Epidermal melanocyte (primary cell): ENCODE measurements around the gene MTCH2.
A peak's percentile ranks its signal among the peaks of the same experiment; 100 is the strongest.

Experiments used
- DNase-seq: peaks from one replicate; pipeline ENCODE4 v3.0.0; 2011; ENCODE audit warnings: low spot score; ENCODE audit not compliant: insufficient read length

MTCH2 gene

DNA sequence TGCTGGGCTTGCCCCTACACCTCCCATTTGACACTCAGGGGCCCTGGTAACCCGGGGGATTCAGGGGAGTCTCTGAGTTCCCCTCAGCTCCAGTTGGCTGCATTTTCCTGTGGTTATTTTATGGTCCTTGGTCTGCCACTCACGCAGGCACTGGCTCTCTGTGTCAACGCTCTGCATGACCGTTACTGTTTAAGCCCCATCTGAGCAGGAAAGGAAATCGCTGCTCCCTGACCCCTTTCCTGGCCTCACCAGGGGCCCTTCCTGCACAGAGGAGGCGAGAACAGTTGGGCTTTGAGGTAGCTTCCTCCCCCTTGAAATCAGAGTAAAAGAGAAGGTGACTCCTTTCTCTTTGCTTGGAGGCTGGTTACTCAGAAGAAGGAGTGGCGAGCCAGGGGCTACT is 50.6 kb downstream of the MTCH2 start:
- no peak for DNase-seq

DNA sequence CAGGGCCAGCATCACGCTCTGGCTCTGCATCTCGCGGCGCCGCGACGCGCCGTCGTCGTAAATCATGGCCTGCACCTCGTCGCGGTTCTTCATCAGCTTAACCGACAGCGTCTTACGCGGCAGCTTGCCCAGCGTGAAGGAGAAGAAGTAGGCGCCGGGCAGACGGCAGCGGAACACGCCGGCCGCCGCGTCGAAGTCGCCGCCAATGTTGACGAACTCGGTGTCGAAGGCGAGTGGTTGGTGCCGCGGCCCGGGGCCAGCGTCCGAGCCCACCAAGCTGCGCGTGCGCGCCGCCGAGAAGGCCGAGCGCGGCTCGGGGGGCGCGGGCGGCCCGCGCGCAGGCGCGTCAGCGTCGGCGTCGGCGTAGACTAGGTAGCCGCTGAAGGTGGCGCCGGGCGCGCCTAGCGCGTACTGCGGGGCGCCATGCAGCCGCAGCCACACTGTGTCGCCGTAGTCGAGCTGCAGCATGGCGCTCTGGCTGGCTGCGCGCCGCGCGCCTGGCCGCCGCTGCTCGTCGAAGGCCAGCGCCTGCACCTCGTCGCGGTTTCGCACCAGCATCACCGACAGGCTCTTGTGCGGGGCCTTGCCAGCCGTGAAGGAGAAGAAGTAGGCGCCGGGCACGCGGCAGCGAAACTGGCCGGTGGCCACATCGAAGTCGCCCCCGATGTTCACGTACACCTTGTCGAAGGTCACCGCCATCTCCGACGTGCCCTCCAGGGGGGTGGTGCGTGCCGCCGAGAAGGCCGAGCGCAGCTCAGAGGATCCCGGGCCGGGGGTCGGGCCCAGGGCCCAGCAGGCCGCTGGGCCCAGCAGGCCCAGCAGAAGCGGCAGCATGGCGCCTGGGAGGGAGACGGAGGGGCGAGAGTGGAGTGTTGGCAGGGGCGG is 52.1 kb downstream of the MTCH2 start:
- DNase-seq = no peak

DNA sequence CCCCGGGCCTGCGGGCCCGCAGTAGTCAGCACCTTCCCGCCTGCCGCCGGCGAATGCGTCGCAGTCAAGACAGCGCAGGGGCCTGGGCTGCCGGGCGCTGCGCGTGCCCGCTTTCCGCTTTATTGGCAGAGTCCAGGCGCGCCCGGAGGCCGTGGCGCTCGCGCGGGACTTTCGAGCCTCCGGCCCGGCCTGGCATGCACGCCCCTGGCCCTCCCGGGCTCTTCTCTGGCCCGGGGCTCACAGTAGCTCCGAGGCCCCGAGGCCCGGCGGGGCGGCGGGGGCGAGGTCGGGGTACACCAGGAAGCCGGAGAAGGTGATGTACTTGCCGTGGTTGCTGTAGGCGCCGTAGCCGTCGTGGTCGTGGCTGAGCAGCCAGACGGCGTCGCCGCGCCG is 52.8 kb downstream of the MTCH2 start:
- DNase-seq = no peak

DNA sequence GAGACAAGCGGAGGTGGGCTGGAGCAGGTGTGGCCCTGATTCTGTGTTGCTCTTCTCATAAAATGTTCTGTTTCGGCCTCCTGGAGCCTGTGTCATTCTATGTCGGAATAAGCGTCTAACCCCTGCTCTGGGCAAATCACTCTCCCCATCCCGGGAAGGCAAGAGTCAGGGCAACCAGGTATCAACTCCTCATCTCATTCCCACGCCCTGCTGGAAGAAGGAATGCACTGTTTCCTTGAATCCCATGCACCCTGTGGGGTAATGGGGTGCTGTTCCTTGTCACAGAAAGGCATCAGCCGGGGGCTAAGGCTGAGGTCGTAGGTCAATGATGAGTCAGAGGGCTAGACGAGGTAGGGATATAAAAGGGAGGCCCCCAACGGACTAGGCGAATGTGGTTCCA is 53.2 kb downstream of the MTCH2 start:
- DNase-seq = no peak

DNA sequence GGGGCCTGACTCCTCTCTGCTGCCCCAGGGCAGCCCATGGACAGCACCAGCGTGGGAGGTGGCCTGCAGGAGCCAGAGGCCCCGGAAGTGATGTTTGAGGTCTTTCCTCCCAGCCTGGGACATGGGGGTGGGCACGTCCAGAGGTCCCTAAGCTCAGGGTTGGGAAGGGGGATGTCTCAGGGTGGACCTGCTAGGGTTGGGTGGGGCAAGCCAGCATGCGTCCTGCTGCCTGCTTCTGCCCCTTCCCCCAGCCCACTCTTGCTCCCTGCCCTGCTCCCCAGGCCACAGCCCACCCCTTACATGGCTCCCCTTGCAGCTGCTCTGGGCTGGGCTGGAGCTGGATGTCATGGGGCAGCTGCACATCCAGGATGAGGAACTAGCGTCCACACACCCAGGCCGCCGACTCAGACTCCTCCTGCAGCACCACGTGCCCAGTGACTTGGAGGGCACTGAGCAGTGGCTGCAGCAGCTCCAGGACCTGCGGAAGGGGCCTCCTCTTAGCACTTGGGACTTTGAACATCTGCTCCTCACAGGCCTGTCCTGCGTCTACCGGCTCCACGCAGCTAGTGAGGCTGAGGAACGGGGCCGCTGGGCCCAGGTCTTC is 54.5 kb downstream of the MTCH2 start:
- no peak for DNase-seq

DNA sequence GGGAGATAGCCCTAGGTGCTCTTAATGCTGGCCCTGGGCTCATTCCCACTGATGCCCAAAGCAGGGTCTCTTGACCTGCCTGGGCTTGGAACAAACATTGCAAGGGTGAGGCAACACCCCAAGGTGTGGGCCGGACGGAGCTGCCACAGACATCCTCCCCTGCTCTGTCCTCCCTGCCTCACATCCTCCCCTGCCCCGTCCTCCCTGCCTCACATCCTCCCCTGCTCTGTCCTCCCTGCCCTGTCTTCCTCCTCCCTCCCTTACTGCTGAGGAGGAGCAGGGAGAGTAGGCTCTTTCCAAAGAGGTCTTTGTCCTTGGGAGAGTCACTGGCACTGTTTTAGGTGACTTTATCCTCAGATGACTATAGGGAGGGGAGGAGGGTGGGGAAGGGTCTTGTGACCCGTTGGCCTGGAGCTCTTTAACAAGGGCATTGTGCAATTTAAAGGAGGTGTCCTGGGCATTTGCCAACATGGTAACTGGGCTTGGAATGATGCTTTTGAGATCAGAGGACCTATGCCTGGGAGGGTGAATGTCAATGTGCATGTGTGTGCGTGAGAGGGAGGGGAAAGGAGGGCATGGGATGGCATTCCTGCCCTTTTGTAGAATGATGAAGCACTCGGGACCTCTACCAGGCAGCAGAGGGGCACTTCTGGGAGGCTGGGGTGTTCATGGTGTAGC is 55.2 kb downstream of the MTCH2 start:
- no peak for DNase-seq

DNA sequence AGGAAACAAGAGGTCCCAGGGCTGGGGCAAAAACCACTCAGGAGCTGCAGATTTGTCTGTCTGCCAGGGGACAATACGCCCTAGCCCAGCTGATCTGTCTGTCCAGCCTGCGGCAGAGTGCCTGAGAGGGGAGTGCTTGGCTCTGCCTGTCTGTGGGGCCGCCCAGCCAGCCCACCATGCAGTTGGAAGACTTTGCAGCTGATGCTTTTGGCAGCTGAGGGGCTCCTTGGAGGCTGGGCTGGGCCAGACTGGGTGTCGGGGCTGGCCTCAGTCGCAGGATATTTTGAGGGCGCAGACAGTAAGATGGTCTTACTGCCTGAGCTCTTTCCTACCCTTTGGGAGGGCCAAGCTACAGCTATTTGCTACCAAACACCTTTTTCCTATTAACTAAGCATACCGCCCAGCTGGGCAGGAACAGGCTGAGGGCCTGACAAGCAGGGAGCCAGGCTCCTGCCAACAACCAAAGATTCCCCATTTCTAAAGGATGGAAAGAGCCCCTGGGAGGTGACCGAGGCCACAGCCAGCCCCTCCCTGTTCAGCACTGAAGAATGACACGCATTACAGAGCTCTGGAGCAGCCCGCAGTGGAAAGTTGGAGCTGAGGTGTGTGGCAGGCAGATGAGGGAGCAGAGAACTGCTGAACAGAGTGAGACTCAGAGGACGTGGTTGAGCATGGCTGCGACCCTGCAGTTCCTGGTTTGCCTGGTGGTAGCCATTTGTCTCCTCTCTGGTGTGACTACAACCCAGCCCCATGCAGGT is 56.1 kb downstream of the MTCH2 start, which contains the start of gene FAM180B:
Gene FAM180B, plus strand, starts transcription at position 581 of the 758 bp plus-strand sequence. Its CDS starts 91 bp downstream, at position 672.
- no peak for DNase-seq

DNA sequence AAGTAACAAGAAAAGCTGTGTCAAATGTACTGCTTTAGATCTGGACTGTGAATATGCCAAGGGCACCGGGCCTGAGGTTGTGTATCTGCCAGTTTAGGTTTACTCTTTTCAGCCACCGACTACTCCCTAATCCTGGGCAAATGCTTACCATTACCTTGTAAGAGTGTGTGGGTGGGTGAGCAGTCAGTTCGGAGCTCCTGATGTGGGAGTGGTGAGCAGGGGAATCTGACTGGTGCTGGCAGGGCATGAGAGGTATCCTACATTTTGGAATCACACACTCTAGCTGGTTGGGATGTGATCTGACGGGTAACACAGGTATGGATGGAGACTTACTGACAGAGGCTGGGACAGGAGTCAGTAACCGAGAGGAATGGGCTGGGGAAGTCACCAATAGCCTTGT is 58.5 kb downstream of the MTCH2 start:
- no peak for DNase-seq

DNA sequence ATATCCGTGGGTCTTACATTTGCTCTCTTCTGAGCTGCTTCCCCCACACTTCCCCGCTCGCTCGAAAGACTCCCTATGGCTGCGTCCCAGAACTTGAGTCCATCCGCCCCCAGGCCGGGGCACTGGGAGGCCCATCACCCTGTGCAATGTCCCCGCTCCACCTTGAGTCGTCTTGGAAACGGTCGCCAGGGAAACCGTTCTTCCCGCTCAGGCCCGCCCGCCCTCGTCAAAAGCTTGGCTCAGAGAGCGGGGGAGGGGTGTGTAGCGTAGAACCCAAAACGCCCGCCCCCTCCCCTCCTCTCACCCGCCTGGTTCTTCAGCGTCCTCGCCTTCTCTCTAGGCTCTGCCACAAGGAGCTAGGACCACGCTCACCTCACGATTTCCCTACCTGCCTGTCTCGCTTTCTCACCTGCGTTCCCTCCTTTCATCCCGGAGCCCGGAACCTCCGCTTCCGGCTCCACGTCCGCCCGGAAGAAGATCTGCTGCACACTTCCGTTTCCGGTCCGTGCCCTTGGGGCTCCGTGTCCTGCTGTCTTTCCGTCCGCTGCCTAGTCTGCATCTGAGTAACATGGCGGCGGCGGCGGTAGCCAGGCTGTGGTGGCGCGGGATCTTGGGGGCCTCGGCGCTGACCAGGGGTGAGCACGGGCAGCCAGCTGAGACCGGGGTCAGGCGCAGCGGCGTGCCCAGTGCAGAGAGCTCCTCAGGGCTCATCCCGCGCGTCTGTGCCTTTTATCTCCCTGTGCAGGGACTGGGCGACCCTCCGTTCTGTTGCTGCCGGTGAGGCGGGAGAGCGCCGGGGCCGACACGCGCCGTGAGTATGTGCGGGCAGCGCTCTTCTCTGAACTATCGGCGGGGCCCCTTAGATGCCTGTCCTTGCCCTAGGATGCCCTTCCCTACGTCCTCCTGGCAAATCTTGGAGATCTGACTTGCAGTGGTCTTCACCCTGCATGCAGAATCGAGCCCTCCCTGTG is 63.5 kb downstream of the MTCH2 start, which contains the start of the genes KBTBD4 and NDUFS3:
Gene KBTBD4, minus strand, starts transcription at position 447 of the 971 bp plus-strand sequence. Its CDS starts 19 bp downstream, at position 428.
Gene NDUFS3, plus strand, starts transcription at position 551 of the 971 bp plus-strand sequence. Its CDS starts 18 bp downstream, at position 569.
- DNase-seq = peak; percentile 80

DNA sequence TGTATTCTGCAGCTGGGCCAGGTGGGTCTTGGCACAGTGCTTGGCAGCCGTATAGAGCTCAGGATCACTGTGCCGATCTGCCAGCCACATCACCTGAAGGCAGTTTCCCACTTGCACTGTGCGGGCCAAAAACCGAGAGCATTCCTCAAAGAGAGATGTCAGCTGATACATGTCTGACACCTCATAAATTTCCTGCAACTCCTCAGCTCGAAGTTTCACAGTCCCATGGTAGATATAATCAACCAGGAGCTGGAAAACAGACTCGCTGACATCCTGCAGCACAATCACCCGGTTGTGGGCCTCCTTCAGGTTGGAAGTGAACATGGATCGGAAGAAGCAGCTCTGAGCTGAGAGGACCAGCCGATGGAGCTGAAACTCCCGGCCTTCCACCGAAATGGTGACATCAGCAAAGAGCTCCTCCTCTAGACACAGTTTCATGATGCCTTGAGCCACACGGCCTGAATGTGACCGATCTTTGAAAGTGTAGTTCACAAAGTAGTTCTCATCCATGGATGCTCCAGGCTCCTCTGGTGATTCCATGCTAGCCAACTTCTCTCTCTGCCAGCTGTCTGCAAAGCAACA is 64.8 kb downstream of the MTCH2 start:
- no peak for DNase-seq

DNA sequence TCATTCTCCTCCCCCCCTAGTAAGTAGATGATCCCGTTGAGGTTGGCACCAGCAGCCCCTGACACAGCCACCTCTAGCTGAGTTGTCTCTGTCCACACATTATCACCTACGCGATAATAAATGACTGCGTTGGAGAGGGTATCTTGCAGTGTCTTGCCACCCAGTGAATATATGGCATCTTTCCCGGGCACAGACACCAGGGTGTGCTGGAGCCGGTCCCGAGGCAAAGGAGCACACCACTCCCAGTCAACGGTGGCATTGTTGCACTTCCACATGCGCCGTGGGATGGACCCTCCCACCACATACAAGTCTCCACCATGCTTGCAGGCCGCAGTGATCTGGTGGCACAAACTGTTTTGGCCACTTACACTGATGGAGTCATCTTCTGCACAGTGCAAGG is 69.0 kb downstream of the MTCH2 start:
- no peak for DNase-seq

DNA sequence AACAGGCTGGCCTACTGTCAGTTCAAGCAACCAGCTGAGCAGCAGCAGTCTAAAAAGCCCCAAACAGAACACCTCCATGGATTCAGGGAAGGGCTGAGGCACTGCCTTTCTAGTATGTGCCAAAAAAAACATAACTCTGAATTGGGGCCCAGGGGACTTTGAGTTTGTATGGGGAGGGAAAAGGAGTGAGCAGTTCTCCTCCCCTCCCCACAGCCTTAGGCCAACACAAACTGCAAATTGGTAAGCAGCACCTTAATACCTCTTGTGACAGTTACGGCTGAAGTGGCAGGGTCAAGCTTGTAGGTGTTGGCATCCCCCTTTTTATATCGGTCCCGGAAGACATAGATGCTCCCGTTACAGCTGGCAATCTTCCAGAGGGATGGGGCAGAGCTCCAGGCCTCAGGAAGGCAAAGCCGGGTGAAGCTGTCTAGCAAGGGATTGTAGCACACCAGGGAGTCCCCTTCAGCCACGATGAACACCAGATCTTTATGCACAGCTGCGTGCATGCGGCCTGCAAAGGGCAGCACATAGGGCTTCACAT is 69.6 kb downstream of the MTCH2 start:
- no peak for DNase-seq

DNA sequence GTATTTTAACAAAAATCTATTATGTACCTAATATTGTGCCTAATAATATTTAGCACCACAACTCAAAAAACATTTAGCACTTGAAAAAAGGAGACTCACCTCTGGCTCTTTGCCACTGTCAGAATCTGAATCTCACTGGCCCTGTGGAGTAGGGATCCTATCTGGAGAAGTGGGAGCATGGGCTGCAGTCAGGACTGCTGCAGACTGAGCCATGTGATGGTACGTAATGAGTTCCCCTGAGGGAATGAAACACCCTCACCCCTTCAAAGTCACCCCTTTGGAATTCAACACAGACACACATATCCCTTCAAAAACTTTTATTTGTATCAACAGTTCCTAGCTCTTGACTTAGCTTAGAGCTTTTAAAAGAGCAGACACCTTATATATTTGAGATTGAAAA is 70.5 kb downstream of the MTCH2 start:
- no peak for DNase-seq

DNA sequence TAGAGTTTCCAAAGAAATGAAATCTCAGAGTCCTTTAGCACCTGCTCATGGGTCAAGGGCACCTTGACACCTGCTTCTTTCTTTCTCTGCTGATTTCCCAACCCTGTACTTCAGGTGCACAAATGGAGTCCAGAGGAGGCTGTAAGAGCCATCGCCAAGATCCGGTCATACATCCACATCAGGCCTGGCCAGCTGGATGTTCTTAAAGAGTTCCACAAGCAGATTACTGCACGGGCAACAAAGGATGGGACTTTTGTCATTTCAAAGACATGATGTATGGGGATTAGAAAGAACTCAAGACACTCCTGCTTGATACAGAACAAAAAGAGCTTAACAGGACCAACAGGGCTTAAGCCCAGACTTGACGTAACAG is 71.0 kb downstream of the MTCH2 start:
- no peak for DNase-seq

DNA sequence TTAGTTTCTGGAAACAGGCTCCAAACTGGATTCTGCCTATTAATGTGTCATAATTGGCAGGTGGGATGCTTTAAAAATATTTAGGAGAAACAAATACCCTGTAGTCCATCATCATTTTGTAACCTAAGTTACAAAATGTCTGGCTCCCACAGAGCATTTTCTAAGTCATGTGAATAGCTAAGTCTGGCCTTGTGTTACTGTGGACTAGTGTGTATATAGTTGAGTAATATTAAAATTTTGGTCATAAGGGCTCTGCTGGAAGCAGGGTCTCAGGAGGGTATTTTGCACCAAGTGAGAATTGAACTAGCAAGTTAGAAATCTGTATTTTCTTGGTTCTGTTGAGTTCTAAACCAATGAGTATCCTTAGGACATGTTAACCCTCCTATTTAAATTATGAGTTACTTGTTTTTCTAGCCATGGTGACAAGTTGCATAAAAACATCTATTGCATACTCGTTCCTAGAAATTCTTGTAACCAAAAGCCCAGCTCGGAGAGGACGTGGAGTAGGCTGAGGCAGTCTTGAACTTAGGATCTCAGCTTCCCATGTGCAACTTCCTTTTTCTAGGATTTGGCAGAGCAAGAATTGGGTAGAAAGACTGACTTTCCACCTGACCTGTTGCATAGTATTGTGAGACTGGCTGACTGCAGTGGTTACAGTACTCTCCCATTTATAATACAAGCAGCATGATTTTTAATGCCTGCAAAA is 71.6 kb downstream of the MTCH2 start:
- DNase-seq = no peak

DNA sequence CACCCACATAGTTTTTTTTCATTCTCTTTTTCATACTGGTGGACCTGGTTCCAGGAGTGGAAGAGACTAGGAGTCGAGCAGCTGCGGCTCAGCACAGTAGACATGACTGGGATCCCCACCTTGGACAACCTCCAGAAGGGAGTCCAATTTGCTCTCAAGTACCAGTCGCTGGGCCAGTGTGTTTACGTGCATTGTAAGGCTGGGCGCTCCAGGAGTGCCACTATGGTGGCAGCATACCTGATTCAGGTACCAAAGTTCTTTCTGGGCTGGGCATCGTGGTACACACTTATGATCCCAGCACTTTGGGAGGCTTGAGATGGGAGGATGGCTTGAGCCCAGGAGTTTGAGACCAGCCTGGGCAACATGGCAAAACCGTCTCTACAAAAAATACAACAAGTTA is 72.7 kb downstream of the MTCH2 start:
- DNase-seq = no peak
